LHCN-M2 (cell line): ENCODE measurements around the gene DOCK2. TPM values are rescaled to one million over a fixed set of nuclear protein-coding genes. Genes with fewer than 3 reads are reported as not detected.

Experiments
- DNase-seq: peaks from one replicate; pipeline ENCODE4 v3.0.0-alpha.2; 2012; ENCODE audit warnings: low read depth
- total RNA-seq: library from RNA; depleted of rRNA; stranded (reverse); fragments of >200 nt; gene quantifications from 2 replicates; pipeline ENCODE4 v1.2.3, GENCODE V29; 2014; rRNA removed

The DOCK2 gene
- total RNA-seq, 1 experiment from 2014 or later: 6.1 TPM

GRCh38 chr5:170117736-170118135 is 480.7 kb downstream of the DOCK2 start:
- DNase-seq: no peak

GRCh38 chr5:170120576-170120975 is 483.5 kb downstream of the DOCK2 start:
- peak; percentile 21 for DNase-seq

GRCh38 chr5:170121321-170121720 is 484.2 kb downstream of the DOCK2 start:
- DNase-seq: peak; percentile 14

- no peak for DNase-seq
Observed at GRCh38 chr5:170126061-170126460, 489.0 kb downstream of the DOCK2 start.

- DNase-seq: no peak
Observed at GRCh38 chr5:170126626-170127025, 489.6 kb downstream of the DOCK2 start.

GRCh38 chr5:170131235-170131634 is 494.2 kb downstream of the DOCK2 start:
- DNase-seq: no peak

- peak; percentile 31 for DNase-seq
Observed at GRCh38 chr5:170132269-170132975, 495.3 kb downstream of the DOCK2 start.

Other genes starting within 250 kb of the DOCK2 start
- 117 and 154 TPM in 2 replicates for gene SPDL1, start 53.5 kb upstream of the DOCK2 start, total RNA-seq